HEK293 (cell line): ENCODE data around the gene BCL2L1.

ENCODE experiments used
- CTCF ChIA-PET: fragments of 350-600 bp; formaldehyde crosslinking; extraction: SDS; loops from one replicate; lab custom pipeline; 2021; ENCODE audit warnings: antibody characterized with exemption; lab: Yijun Ruan, JAX
- POLR2A ChIA-PET: fragments of 300-600 bp; formaldehyde crosslinking; extraction: SDS; loops from one replicate; lab custom pipeline; 2020; ENCODE audit warnings: antibody characterized with exemption, inconsistent platforms; lab: Yijun Ruan, JAX
- H3K27ac ChIP-seq: fragments of 200-500 bp; sonication (Bioruptor generic); 2 replicates; pipeline ENCODE4 v1.5.1; 2014; ENCODE audit warnings: low read depth, low read length, control low read depth, inconsistent platforms; ENCODE audit errors: extremely low read depth
- H3K36me3 ChIP-seq, 2 experiments: fragments of 200-500 bp in 1 of 2; sonication (Bioruptor generic) in 1 of 2; 1 replicate in 1 of 2; 2 replicates in 1 of 2; pipeline ENCODE4 v1.5.1; 2014 to 2017; ENCODE audit warnings: inconsistent platforms in 2 of 2, low read length in 2 of 2; ENCODE audit not compliant: control insufficient read depth in 2 of 2, insufficient read depth in 1 of 2
- H3K4me1 ChIP-seq: fragments of 200-500 bp; sonication (Bioruptor generic); 2 replicates; pipeline ENCODE4 v1.5.1; 2014; ENCODE audit warnings: mild to moderate bottlenecking, low read length, inconsistent platforms; ENCODE audit not compliant: control insufficient read depth, insufficient read depth
- H3K4me3 ChIP-seq: 2 replicates; pipeline ENCODE4 v1.5.1; 2011; ENCODE audit warnings: low read depth, mild to moderate bottlenecking, control low read depth, low read length, moderate library complexity
- H3K9me3 ChIP-seq: fragments of 200-500 bp; sonication (Bioruptor generic); 2 replicates; pipeline ENCODE4 v1.5.1; 2014; ENCODE audit warnings: low read depth, low read length, inconsistent platforms; ENCODE audit not compliant: control insufficient read depth, insufficient read depth
- FEZF1 ChIP-seq: fragments of 450-650 bp; formaldehyde crosslinking; IDR thresholded peaks from 2 replicates; pipeline ENCODE4 v1.5.1; 2016; ENCODE audit warnings: missing biosample characterization, missing genetic modification characterization
- GLI4 ChIP-seq: fragments of 450-650 bp; formaldehyde crosslinking; IDR thresholded peaks from 2 replicates; pipeline ENCODE4 v1.5.1; 2016; ENCODE audit warnings: missing biosample characterization, missing genetic modification characterization
- IKZF3 ChIP-seq: fragments of 450-650 bp; IDR thresholded peaks from 2 replicates; pipeline ENCODE4 v1.5.0; 2018; ENCODE audit warnings: missing biosample characterization, mild to moderate bottlenecking, missing genetic modification characterization, moderate library complexity
- KLF1 ChIP-seq: fragments of 450-650 bp; formaldehyde crosslinking; IDR thresholded peaks from 2 replicates; pipeline ENCODE4 v1.5.1; 2016; ENCODE audit warnings: missing biosample characterization, missing genetic modification characterization
- KLF9 ChIP-seq: fragments of 450-650 bp; formaldehyde crosslinking; IDR thresholded peaks from 2 replicates; pipeline ENCODE4 v1.5.1; 2016; ENCODE audit warnings: missing biosample characterization, missing genetic modification characterization, low read depth
- ZBTB11 ChIP-seq: fragments of 450-650 bp; formaldehyde crosslinking; conservative IDR thresholded peaks from 2 replicates; pipeline ENCODE4 v1.5.1; 2016; ENCODE audit warnings: low read depth, missing biosample characterization, missing genetic modification characterization
- ZBTB20 ChIP-seq: fragments of 450-650 bp; formaldehyde crosslinking; IDR thresholded peaks from 2 replicates; pipeline ENCODE4 v1.5.1; 2016; ENCODE audit warnings: missing biosample characterization, missing genetic modification characterization
- ZEB2 ChIP-seq: fragments of 450-650 bp; formaldehyde crosslinking; IDR thresholded peaks from 2 replicates; pipeline ENCODE4 v1.5.1; 2016; ENCODE audit warnings: missing biosample characterization, missing genetic modification characterization
- ZNF121 ChIP-seq: fragments of 450-650 bp; formaldehyde crosslinking; IDR thresholded peaks from 2 replicates; pipeline ENCODE4 v1.5.1; 2016; ENCODE audit warnings: missing biosample characterization, missing genetic modification characterization
- ZNF133 ChIP-seq: fragments of 450-650 bp; formaldehyde crosslinking; IDR thresholded peaks from 2 replicates; pipeline ENCODE4 v1.5.1; 2016; ENCODE audit warnings: missing biosample characterization, missing genetic modification characterization
- ZNF169 ChIP-seq: fragments of 450-650 bp; formaldehyde crosslinking; IDR thresholded peaks from 2 replicates; pipeline ENCODE4 v1.5.1; 2016; ENCODE audit warnings: missing biosample characterization, missing genetic modification characterization
- ZNF221 ChIP-seq: fragments of 450-650 bp; formaldehyde crosslinking; IDR thresholded peaks from 2 replicates; pipeline ENCODE4 v1.5.1; 2017; ENCODE audit warnings: missing biosample characterization, missing genetic modification characterization, borderline replicate concordance
- ZNF223 ChIP-seq: fragments of 450-650 bp; formaldehyde crosslinking; IDR thresholded peaks from 2 replicates; pipeline ENCODE4 v1.5.1; 2016; ENCODE audit warnings: missing biosample characterization, missing genetic modification characterization
- ZNF239 ChIP-seq: fragments of 450-650 bp; formaldehyde crosslinking; IDR thresholded peaks from 2 replicates; pipeline ENCODE4 v1.5.1; 2016; ENCODE audit warnings: missing biosample characterization, missing genetic modification characterization
- ZNF585B ChIP-seq: fragments of 450-650 bp; formaldehyde crosslinking; IDR thresholded peaks from 2 replicates; pipeline ENCODE4 v1.5.1; 2016; ENCODE audit warnings: missing biosample characterization, missing genetic modification characterization
- ZNF645 ChIP-seq: fragments of 450-650 bp; formaldehyde crosslinking; IDR thresholded peaks from 2 replicates; pipeline ENCODE4; 2016; ENCODE audit warnings: missing biosample characterization, missing genetic modification characterization
- ZNF707 ChIP-seq: fragments of 450-650 bp; formaldehyde crosslinking; IDR thresholded peaks from 2 replicates; pipeline ENCODE4 v1.5.1; 2016; ENCODE audit warnings: missing biosample characterization, missing genetic modification characterization
- ZNF785 ChIP-seq: fragments of 450-650 bp; formaldehyde crosslinking; IDR thresholded peaks from 2 replicates; pipeline ENCODE4 v1.5.1; 2016; ENCODE audit warnings: missing biosample characterization, missing genetic modification characterization
- ZNF830 ChIP-seq: fragments of 450-650 bp; IDR thresholded peaks from 2 replicates; pipeline ENCODE4 v1.5.0; 2018; ENCODE audit warnings: missing biosample characterization, missing genetic modification characterization, low read depth, mild to moderate bottlenecking, moderate library complexity
- TF ChIP-seq, protein P1 (sequence below): fragments of 450-650 bp; formaldehyde crosslinking; IDR thresholded peaks from 2 replicates; pipeline ENCODE4 v1.5.1; 2017; ENCODE audit warnings: missing biosample characterization, missing genetic modification characterization
- TF ChIP-seq, protein P2 (sequence below): fragments of 450-650 bp; formaldehyde crosslinking; IDR thresholded peaks from 2 replicates; pipeline ENCODE4 v1.5.1; 2016; ENCODE audit warnings: missing biosample characterization, missing genetic modification characterization

The BCL2L1 gene

GRCh38 chr20:31707994-31708735 is 14.5 kb downstream of the BCL2L1 start:
- peaks cover 11% of the 10 kb centered on the region; the same call in 1 of the 2 replicates for H3K4me1 ChIP-seq
- TF ChIP-seq ZNF169 (tag by site-specific recombination) (no peak), FEZF1 (tag by site-specific recombination) (no peak), ZNF585B (no peak), ZNF121 (tag by site-specific recombination) (no peak), KLF1 (tag by site-specific recombination) (peak; percentile 67), ZNF830 (no peak)
- TF ChIP-seq, all 188 proteins: peak for 1
- no peaks in the 10 kb centered on the region for H3K9me3 ChIP-seq
- no peak overlapping the region for H3K4me3 ChIP-seq
- no peak overlapping the region for H3K27ac ChIP-seq
- peaks cover 0 to 33% of the 10 kb centered on the region in 2 experiments; a peak in 2 of 3 replicates for H3K36me3 ChIP-seq
- CTCF ChIA-PET, result interaction anchor here (0.7 to 2.7 kb wide), 5 partner anchors 9 to 76 kb away, joined by 3 to 9 read pairs (median 4); no protein-coding TSS in a partner anchor
- POLR2A ChIA-PET, result interaction anchor here (0.6 kb wide), 1 partner anchor 172 kb away, joined by 3 read pairs; no protein-coding TSS in a partner anchor

- TF ChIP-seq ZEB2 (tag by site-specific recombination) (no peak), ZNF707 (no peak), KLF9 (tag by site-specific recombination) (no peak), IKZF3 (tag by site-specific recombination) (no peak), GLI4 (tag by site-specific recombination) (no peak), ZNF133 (tag by site-specific recombination) (no peak), ZBTB11 (tag by site-specific recombination) (no peak)
- Histone ChIP-seq H3K36me3 (peaks cover 0 to 33% of the 10 kb centered on the region in 2 experiments; a peak in 2 of 3 replicates), H3K4me3 (no peak overlapping the region), H3K4me1 (0 out of 2 replicates have a peak, but pooled peaks cover 6% of the 10 kb centered on the region), H3K27ac (no peak overlapping the region), H3K9me3 (no peaks in the 10 kb centered on the region)
- ChIA-PET CTCF (interaction anchor here (1.1 to 4.0 kb wide), 4 partner anchors 8 to 73 kb away, joined by 4 to 19 read pairs (median 6); partner anchors contain the start of gene BCL2L1), POLR2A (no interaction called here)
Measured at GRCh38 chr20:31707258-31707615, 15.4 kb downstream of the BCL2L1 start.

DNA sequence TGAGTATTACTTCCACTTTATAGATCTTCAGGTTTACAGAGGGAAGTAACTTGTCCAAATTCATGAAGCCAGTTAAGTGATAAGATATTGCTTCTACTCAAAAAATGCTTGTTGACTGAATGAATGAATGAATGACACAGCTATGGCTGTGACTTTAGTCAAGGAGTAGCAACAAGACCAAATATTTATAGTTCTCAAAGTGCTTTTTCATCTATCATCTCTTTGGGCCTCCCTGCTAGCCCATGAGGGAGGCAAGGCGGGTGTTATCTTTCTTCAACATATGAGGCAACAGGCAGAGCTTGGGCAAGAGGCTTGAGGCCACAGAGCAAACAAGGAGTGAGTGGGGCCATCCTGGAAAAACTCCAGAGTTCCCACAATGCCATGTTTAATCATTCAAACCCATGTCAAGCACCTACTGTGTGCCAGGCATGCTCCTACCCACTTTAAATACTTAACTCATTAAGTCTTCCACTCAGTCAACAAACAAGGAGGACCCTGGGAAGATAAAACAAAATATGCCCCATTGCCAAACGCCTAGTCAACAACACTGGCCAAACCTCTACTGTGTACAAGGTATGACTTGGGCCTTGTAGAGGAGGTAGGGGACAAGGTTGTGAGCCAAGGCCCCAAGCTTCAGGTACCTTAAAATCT is 15.9 kb downstream of the BCL2L1 start:
- no peak overlapping the region for H3K4me3 ChIP-seq
- H3K4me1 ChIP-seq, result 0 out of 2 replicates have a peak, but pooled peaks cover 4% of the 10 kb centered on the region
- no peak overlapping the region for H3K27ac ChIP-seq
- ChIA-PET POLR2A (interaction anchor here (0.7 kb wide), 1 partner anchor 191 kb away, joined by 3 read pairs; no protein-coding TSS in a partner anchor), CTCF (interaction anchor here (1.1 to 4.0 kb wide), 3 partner anchors 17 to 73 kb away, joined by 4 to 19 read pairs (median 9); partner anchors contain the start of gene BCL2L1)
- peaks cover 0 to 33% of the 10 kb centered on the region in 2 experiments; a peak in 2 of 3 replicates for H3K36me3 ChIP-seq
- no peaks in the 10 kb centered on the region for H3K9me3 ChIP-seq
- no peak for TF ChIP-seq ZNF223 (tag by site-specific recombination)
- TF ChIP-seq, protein P1, sequence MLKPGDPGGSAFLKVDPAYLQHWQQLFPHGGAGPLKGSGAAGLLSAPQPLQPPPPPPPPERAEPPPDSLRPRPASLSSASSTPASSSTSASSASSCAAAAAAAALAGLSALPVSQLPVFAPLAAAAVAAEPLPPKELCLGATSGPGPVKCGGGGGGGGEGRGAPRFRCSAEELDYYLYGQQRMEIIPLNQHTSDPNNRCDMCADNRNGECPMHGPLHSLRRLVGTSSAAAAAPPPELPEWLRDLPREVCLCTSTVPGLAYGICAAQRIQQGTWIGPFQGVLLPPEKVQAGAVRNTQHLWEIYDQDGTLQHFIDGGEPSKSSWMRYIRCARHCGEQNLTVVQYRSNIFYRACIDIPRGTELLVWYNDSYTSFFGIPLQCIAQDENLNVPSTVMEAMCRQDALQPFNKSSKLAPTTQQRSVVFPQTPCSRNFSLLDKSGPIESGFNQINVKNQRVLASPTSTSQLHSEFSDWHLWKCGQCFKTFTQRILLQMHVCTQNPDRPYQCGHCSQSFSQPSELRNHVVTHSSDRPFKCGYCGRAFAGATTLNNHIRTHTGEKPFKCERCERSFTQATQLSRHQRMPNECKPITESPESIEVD (tag by site-specific recombination), result no peak
- TF ChIP-seq ZNF239 (tag by site-specific recombination), result no peak
- TF ChIP-seq ZBTB20 (tag by site-specific recombination), result no peak
- TF ChIP-seq ZNF221 (tag by site-specific recombination), result no peak
- TF ChIP-seq, protein P2, sequence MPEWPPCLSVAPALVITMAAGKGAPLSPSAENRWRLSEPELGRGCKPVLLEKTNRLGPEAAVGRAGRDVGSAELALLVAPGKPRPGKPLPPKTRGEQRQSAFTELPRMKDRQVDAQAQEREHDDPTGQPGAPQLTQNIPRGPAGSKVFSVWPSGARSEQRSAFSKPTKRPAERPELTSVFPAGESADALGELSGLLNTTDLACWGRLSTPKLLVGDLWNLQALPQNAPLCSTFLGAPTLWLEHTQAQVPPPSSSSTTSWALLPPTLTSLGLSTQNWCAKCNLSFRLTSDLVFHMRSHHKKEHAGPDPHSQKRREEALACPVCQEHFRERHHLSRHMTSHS (tag by site-specific recombination), result no peak
- no peak for TF ChIP-seq ZNF785
- TF ChIP-seq ZNF645, result no peak
- TF ChIP-seq ZNF169 (tag by site-specific recombination), result no peak
